ENCODE results near the gene CNIH2. TPM values are rescaled to one million over a fixed set of nuclear protein-coding genes. Genes with fewer than 3 reads are reported as not detected.

CNIH2 gene
- total and polyA plus RNA-seq, 2 of the 13 experiments (the other 11 are each of a cell fraction or from before 2014, with no cell fraction given), result 0.60 to 0.69 TPM

DNA sequence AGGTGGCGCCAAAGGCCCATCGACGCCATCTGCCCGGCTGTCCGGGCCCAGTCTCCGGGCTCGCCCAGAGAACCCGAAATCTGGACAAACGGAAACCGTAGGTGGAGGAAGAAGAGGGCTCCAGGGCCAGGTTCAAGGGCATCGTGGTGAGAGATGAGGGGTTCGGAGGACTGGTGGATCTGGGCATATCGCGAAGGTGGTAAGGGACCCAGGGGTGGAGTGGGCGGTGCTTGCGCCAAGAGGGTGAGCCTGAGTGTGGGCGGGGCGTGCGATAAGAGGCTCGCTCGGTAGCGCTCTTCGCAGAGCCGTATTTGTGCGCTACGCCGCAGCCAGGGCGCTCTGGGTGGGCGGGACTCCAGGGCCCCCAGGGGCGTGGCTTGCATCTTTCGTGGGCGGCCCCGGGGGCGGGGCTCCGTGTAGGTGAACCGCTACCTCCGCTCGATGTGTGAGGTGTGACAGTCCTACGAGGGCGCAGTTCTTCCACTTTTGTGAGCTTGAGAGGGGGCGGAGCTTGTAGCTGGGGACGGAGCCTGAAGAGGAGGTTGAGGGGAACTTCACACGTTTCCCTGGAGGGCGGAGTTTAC, 34.1 kb downstream of the CNIH2 start (continued):
- TF ChIP-seq, protein P1, sequence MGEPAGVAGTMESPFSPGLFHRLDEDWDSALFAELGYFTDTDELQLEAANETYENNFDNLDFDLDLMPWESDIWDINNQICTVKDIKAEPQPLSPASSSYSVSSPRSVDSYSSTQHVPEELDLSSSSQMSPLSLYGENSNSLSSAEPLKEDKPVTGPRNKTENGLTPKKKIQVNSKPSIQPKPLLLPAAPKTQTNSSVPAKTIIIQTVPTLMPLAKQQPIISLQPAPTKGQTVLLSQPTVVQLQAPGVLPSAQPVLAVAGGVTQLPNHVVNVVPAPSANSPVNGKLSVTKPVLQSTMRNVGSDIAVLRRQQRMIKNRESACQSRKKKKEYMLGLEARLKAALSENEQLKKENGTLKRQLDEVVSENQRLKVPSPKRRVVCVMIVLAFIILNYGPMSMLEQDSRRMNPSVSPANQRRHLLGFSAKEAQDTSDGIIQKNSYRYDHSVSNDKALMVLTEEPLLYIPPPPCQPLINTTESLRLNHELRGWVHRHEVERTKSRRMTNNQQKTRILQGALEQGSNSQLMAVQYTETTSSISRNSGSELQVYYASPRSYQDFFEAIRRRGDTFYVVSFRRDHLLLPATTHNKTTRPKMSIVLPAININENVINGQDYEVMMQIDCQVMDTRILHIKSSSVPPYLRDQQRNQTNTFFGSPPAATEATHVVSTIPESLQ (CRISPR knock-in tag; conservative IDR thresholded peaks at IDR 0.05), result no peak; the same call in 1 of the 2 replicates
- TF ChIP-seq, protein P2, sequence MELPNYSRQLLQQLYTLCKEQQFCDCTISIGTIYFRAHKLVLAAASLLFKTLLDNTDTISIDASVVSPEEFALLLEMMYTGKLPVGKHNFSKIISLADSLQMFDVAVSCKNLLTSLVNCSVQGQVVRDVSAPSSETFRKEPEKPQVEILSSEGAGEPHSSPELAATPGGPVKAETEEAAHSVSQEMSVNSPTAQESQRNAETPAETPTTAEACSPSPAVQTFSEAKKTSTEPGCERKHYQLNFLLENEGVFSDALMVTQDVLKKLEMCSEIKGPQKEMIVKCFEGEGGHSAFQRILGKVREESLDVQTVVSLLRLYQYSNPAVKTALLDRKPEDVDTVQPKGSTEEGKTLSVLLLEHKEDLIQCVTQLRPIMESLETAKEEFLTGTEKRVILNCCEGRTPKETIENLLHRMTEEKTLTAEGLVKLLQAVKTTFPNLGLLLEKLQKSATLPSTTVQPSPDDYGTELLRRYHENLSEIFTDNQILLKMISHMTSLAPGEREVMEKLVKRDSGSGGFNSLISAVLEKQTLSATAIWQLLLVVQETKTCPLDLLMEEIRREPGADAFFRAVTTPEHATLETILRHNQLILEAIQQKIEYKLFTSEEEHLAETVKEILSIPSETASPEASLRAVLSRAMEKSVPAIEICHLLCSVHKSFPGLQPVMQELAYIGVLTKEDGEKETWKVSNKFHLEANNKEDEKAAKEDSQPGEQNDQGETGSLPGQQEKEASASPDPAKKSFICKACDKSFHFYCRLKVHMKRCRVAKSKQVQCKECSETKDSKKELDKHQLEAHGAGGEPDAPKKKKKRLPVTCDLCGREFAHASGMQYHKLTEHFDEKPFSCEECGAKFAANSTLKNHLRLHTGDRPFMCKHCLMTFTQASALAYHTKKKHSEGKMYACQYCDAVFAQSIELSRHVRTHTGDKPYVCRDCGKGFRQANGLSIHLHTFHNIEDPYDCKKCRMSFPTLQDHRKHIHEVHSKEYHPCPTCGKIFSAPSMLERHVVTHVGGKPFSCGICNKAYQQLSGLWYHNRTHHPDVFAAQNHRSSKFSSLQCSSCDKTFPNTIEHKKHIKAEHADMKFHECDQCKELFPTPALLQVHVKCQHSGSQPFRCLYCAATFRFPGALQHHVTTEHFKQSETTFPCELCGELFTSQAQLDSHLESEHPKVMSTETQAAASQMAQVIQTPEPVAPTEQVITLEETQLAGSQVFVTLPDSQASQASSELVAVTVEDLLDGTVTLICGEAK (IDR thresholded peaks at IDR 0.05), result no peak
- TF ChIP-seq, protein P2 (CRISPR knock-in tag; IDR thresholded peaks at IDR 0.05), result no peak; the same call in none of the 2 replicates
- TF ChIP-seq, protein P3, sequence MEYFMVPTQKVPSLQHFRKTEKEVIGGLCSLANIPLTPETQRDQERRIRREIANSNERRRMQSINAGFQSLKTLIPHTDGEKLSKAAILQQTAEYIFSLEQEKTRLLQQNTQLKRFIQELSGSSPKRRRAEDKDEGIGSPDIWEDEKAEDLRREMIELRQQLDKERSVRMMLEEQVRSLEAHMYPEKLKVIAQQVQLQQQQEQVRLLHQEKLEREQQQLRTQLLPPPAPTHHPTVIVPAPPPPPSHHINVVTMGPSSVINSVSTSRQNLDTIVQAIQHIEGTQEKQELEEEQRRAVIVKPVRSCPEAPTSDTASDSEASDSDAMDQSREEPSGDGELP (IDR thresholded peaks at IDR 0.05; ENCODE audit: borderline replicate concordance, low read depth), result no peak
- peak; percentile 75; the same call in 1 of the 2 replicates for TF ChIP-seq CCDC6 (CRISPR knock-in tag; IDR thresholded peaks at IDR 0.05)
- no peak for TF ChIP-seq ZNF737 (CRISPR knock-in tag; IDR thresholded peaks at IDR 0.05; ENCODE audit: borderline replicate concordance)
- TF ChIP-seq ZNF572 (CRISPR knock-in tag; IDR thresholded peaks at IDR 0.05), result peak; percentile 98
- no peak; the same call in 1 of the 2 replicates for TF ChIP-seq HNF4A (CRISPR knock-in tag; IDR thresholded peaks at IDR 0.05)
- TF ChIP-seq EEA1 (CRISPR knock-in tag; IDR thresholded peaks at IDR 0.05; ENCODE audit: borderline replicate concordance), result 0 out of 2 replicates have a peak, but pooled peaks have one; percentile 47
- TF ChIP-seq GZF1 (CRISPR knock-in tag; IDR thresholded peaks at IDR 0.05), result peak; percentile 70
- TF ChIP-seq EP300 (IDR thresholded peaks at IDR 0.05; ENCODE audit: low read depth in 2 of 2, low read length in 2 of 2), result no peak
- TF ChIP-seq EP300 (CRISPR knock-in tag; IDR thresholded peaks at IDR 0.05; ENCODE audit: borderline replicate concordance), result no peak
- no peak for TF ChIP-seq GLI4 (CRISPR knock-in tag; IDR thresholded peaks at IDR 0.05; ENCODE audit: borderline replicate concordance)
- TF ChIP-seq, protein P4, sequence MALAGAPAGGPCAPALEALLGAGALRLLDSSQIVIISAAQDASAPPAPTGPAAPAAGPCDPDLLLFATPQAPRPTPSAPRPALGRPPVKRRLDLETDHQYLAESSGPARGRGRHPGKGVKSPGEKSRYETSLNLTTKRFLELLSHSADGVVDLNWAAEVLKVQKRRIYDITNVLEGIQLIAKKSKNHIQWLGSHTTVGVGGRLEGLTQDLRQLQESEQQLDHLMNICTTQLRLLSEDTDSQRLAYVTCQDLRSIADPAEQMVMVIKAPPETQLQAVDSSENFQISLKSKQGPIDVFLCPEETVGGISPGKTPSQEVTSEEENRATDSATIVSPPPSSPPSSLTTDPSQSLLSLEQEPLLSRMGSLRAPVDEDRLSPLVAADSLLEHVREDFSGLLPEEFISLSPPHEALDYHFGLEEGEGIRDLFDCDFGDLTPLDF (CRISPR knock-in tag; IDR thresholded peaks at IDR 0.05), result 0 out of 2 replicates have a peak, but pooled peaks have one; percentile 9
- TF ChIP-seq NR2C2 (CRISPR knock-in tag; IDR thresholded peaks at IDR 0.05; ENCODE audit: borderline replicate concordance), result peak; percentile 60
- TF ChIP-seq DNMT3B (CRISPR knock-in tag; conservative IDR thresholded peaks at IDR 0.05), result peak; percentile 75; the same call in 1 of the 2 replicates
- no peak for TF ChIP-seq MBD4 (IDR thresholded peaks at IDR 0.05; ENCODE audit: borderline replicate concordance, low read length)

Measured in HepG2 (cell line).